ENCODE measurements around the gene ATAD1.
"Not testable (repeated sequence)": the region's sequence is repeated elsewhere in the genome, so short reads cannot be mapped to it uniquely, and the experiment has no call there.

The ATAD1 gene

GRCh38 chr10:87742992-87743610 lies 74.9 kb downstream of the ATAD1 start:
- H3K36me3 Mint-ChIP-seq (ENCODE audit: low read depth); DNase-seq; H3K4me3 Mint-ChIP-seq; H3K27me3 Mint-ChIP-seq; H3K27ac Mint-ChIP-seq; H3K9me3 Mint-ChIP-seq; ATAC-seq; H3K4me1 Mint-ChIP-seq: not testable (repeated sequence)

- peaks cover 14% of the 10 kb centered on the region for H3K27me3 Mint-ChIP-seq
- no peaks in the 10 kb centered on the region for H3K9me3 Mint-ChIP-seq
- no peak overlapping the region for H3K27ac Mint-ChIP-seq
- no peak overlapping the region for H3K4me3 Mint-ChIP-seq
- DNase-seq (no peak), ATAC-seq (no peak)
- no peaks in the 10 kb centered on the region for H3K36me3 Mint-ChIP-seq (ENCODE audit: low read depth)
- no peaks in the 10 kb centered on the region for H3K4me1 Mint-ChIP-seq
Measured at GRCh38 chr10:87740254-87740655, 77.8 kb downstream of the ATAD1 start.

- ATAC-seq (no peak), DNase-seq (no peak)
- Mint-ChIP-seq H3K27ac (no peak overlapping the region), H3K36me3 (ENCODE audit: low read depth) (no peaks in the 10 kb centered on the region), H3K27me3 (peaks cover 14% of the 10 kb centered on the region), H3K9me3 (no peaks in the 10 kb centered on the region), H3K4me1 (no peaks in the 10 kb centered on the region), H3K4me3 (no peak overlapping the region)
Measured at GRCh38 chr10:87739703-87740102, 78.3 kb downstream of the ATAD1 start.

GRCh38 chr10:87738253-87738652 lies 79.8 kb downstream of the ATAD1 start:
- H3K4me3 Mint-ChIP-seq; DNase-seq; ATAC-seq; H3K4me1 Mint-ChIP-seq; H3K27ac Mint-ChIP-seq; H3K36me3 Mint-ChIP-seq (ENCODE audit: low read depth); H3K9me3 Mint-ChIP-seq: not testable (repeated sequence)
- peaks cover 14% of the 10 kb centered on the region for H3K27me3 Mint-ChIP-seq

GRCh38 chr10:87734987-87735827 lies 82.8 kb downstream of the ATAD1 start:
- no peaks in the 10 kb centered on the region for H3K36me3 Mint-ChIP-seq (ENCODE audit: low read depth)
- H3K9me3 Mint-ChIP-seq = no peaks in the 10 kb centered on the region
- peaks cover 14% of the 10 kb centered on the region for H3K27me3 Mint-ChIP-seq
- no peak for DNase-seq
- H3K4me1 Mint-ChIP-seq = no peaks in the 10 kb centered on the region
- no peak overlapping the region for H3K4me3 Mint-ChIP-seq
- peak; percentile 57 for ATAC-seq
- H3K27ac Mint-ChIP-seq = no peak overlapping the region

- no peaks in the 10 kb centered on the region for H3K9me3 Mint-ChIP-seq
- no peaks in the 10 kb centered on the region for H3K4me1 Mint-ChIP-seq
- H3K4me3 Mint-ChIP-seq = no peak overlapping the region
- H3K27ac Mint-ChIP-seq = no peak overlapping the region
- ATAC-seq (no peak), DNase-seq (no peak)
- peaks cover 12% of the 10 kb centered on the region for H3K27me3 Mint-ChIP-seq
- H3K36me3 Mint-ChIP-seq (ENCODE audit: low read depth) = no peaks in the 10 kb centered on the region
Measured at GRCh38 chr10:87733081-87733480, 84.9 kb downstream of the ATAD1 start.

GRCh38 chr10:87729940-87730339 lies 88.1 kb downstream of the ATAD1 start:
- Mint-ChIP-seq H3K36me3 (ENCODE audit: low read depth) (no peaks in the 10 kb centered on the region), H3K4me3 (no peak overlapping the region), H3K27ac (no peak overlapping the region), H3K9me3 (no peaks in the 10 kb centered on the region), H3K4me1 (no peaks in the 10 kb centered on the region), H3K27me3 (peaks cover 3% of the 10 kb centered on the region)
- DNase-seq (no peak), ATAC-seq (no peak)

- no peak for ATAC-seq
- DNase-seq = no peak
Measured at GRCh38 chr10:87724789-87725188, 93.2 kb downstream of the ATAD1 start.

GRCh38 chr10:87723500-87723899 lies 94.5 kb downstream of the ATAD1 start:
- Mint-ChIP-seq H3K4me3 (no peak overlapping the region), H3K36me3 (ENCODE audit: low read depth) (no peaks in the 10 kb centered on the region), H3K9me3 (no peaks in the 10 kb centered on the region), H3K4me1 (peaks cover 2% of the 10 kb centered on the region), H3K27me3 (peaks cover 10% of the 10 kb centered on the region), H3K27ac (no peak overlapping the region)
- ATAC-seq = no peak
- DNase-seq = no peak

More at GRCh38 chr10:87724789-87725188, 93.2 kb downstream of the ATAD1 start:
- Mint-ChIP-seq H3K27me3 (peaks cover 10% of the 10 kb centered on the region), H3K36me3 (ENCODE audit: low read depth) (no peaks in the 10 kb centered on the region), H3K9me3 (no peaks in the 10 kb centered on the region), H3K4me1 (peaks cover 2% of the 10 kb centered on the region), H3K27ac (no peak overlapping the region), H3K4me3 (no peak overlapping the region)

- DNase-seq (no peak), ATAC-seq (no peak)
- no peaks in the 10 kb centered on the region for H3K9me3 Mint-ChIP-seq
- no peaks in the 10 kb centered on the region for H3K36me3 Mint-ChIP-seq (ENCODE audit: low read depth)
- H3K27ac Mint-ChIP-seq = no peak overlapping the region
- H3K27me3 Mint-ChIP-seq = peaks cover 10% of the 10 kb centered on the region
- peaks cover 2% of the 10 kb centered on the region for H3K4me1 Mint-ChIP-seq
- no peak overlapping the region for H3K4me3 Mint-ChIP-seq
Measured at GRCh38 chr10:87722716-87723115, 95.3 kb downstream of the ATAD1 start.

GRCh38 chr10:87721781-87722180 lies 96.2 kb downstream of the ATAD1 start:
- Mint-ChIP-seq H3K4me1 (peaks cover 2% of the 10 kb centered on the region), H3K36me3 (ENCODE audit: low read depth) (no peaks in the 10 kb centered on the region), H3K4me3 (no peak overlapping the region), H3K27me3 (peaks cover 10% of the 10 kb centered on the region), H3K9me3 (no peaks in the 10 kb centered on the region), H3K27ac (no peak overlapping the region)
- no peak for DNase-seq
- no peak for ATAC-seq

GRCh38 chr10:87720665-87721064 lies 97.4 kb downstream of the ATAD1 start:
- Mint-ChIP-seq H3K27me3 (peaks cover 10% of the 10 kb centered on the region), H3K4me3 (no peak overlapping the region), H3K36me3 (ENCODE audit: low read depth) (no peaks in the 10 kb centered on the region), H3K27ac (no peak overlapping the region), H3K4me1 (peaks cover 2% of the 10 kb centered on the region), H3K9me3 (no peaks in the 10 kb centered on the region)
- DNase-seq = no peak
- peak; percentile 66 for ATAC-seq

GRCh38 chr10:87716348-87716670 lies 101.7 kb downstream of the ATAD1 start:
- Mint-ChIP-seq H3K36me3 (ENCODE audit: low read depth) (no peaks in the 10 kb centered on the region), H3K4me1 (peaks cover 2% of the 10 kb centered on the region), H3K4me3 (no peak overlapping the region), H3K9me3 (no peaks in the 10 kb centered on the region), H3K27ac (no peak overlapping the region), H3K27me3 (peaks cover 7% of the 10 kb centered on the region)
- no peak for ATAC-seq
- DNase-seq = no peak

- ATAC-seq = no peak
- H3K9me3 Mint-ChIP-seq = no peaks in the 10 kb centered on the region
- H3K27ac Mint-ChIP-seq = no peak overlapping the region
- H3K27me3 Mint-ChIP-seq = peaks cover 3% of the 10 kb centered on the region
- no peak overlapping the region for H3K4me3 Mint-ChIP-seq
- H3K36me3 Mint-ChIP-seq (ENCODE audit: low read depth) = no peaks in the 10 kb centered on the region
- no peak for DNase-seq
- H3K4me1 Mint-ChIP-seq = no peaks in the 10 kb centered on the region
Measured at GRCh38 chr10:87715552-87716347, 102.3 kb downstream of the ATAD1 start.

GRCh38 chr10:87713707-87714106 lies 104.3 kb downstream of the ATAD1 start:
- Mint-ChIP-seq H3K4me1 (no peaks in the 10 kb centered on the region), H3K4me3 (no peak overlapping the region), H3K27ac (no peak overlapping the region), H3K27me3 (no peaks in the 10 kb centered on the region), H3K36me3 (ENCODE audit: low read depth) (no peaks in the 10 kb centered on the region), H3K9me3 (no peaks in the 10 kb centered on the region)
- no peak for DNase-seq
- no peak for ATAC-seq
